Measurements from ENCODE around the gene HEMGN. TPM values are rescaled to one million over a fixed set of nuclear protein-coding genes. Genes with fewer than 3 reads are reported as not detected.

HEMGN gene
- total RNA-seq, 1 experiment from 2014 or later = not detected

DNA sequence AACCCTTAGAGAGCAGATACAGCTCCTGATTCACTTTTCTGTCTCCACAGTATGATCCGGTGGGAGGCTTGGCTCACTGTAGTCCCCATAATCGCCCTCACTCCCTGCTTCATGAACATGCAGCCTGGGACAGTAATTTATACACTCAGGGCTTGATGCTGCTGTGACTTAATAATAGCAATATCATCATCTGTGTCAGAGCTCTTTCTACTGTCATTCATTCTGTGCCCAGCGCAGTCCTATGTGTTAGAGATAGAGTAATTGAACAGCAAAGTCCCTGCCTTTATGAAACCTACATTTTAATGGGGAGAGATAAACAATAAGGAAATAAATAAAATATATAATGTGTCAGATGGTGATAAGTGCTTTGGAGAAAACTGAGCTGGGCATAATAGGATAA is 2.8 kb upstream of the HEMGN start:
- Histone ChIP-seq H3K4me3 (ENCODE audit: low read depth, low read length) (no peak overlapping the region), H3K27me3 (replicated peaks; ENCODE audit: control insufficient read depth, insufficient read depth, low read length) (no peaks in the 10 kb centered on the region), H3K36me3 (ENCODE audit: control insufficient read depth, insufficient read depth, low read length) (no peaks in the 10 kb centered on the region), H3K4me1 (no peaks in the 10 kb centered on the region), H3K9me3 (no peaks in the 10 kb centered on the region)
- TF ChIP-seq, protein P1, sequence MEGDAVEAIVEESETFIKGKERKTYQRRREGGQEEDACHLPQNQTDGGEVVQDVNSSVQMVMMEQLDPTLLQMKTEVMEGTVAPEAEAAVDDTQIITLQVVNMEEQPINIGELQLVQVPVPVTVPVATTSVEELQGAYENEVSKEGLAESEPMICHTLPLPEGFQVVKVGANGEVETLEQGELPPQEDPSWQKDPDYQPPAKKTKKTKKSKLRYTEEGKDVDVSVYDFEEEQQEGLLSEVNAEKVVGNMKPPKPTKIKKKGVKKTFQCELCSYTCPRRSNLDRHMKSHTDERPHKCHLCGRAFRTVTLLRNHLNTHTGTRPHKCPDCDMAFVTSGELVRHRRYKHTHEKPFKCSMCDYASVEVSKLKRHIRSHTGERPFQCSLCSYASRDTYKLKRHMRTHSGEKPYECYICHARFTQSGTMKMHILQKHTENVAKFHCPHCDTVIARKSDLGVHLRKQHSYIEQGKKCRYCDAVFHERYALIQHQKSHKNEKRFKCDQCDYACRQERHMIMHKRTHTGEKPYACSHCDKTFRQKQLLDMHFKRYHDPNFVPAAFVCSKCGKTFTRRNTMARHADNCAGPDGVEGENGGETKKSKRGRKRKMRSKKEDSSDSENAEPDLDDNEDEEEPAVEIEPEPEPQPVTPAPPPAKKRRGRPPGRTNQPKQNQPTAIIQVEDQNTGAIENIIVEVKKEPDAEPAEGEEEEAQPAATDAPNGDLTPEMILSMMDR (IDR thresholded peaks at IDR 0.05; ENCODE audit: insufficient read depth in 1 of 2, low read depth in 1 of 2, low read length in 1 of 2, severe bottlenecking in 1 of 2, unreplicated experiment in 1 of 2) = no peak
- peaks cover 15% of the 10 kb centered on the region for H3K27me3 Mint-ChIP-seq (ENCODE audit: insufficient read depth, unreplicated experiment)
- no TSS peak for BruUV-seq (replicated peaks)
- ChIA-PET CTCF (no interaction called here), POLR2A (no interaction called here)
- DNase-seq = no peak
- no peaks in the 10 kb centered on the region for H3K4me1 Mint-ChIP-seq (ENCODE audit: low read depth, unreplicated experiment)
- H3K27ac Mint-ChIP-seq (ENCODE audit: unreplicated experiment) = no peak overlapping the region
- H3K9me3 Mint-ChIP-seq (ENCODE audit: unreplicated experiment) = no peaks in the 10 kb centered on the region
- H3K36me3 Mint-ChIP-seq (ENCODE audit: insufficient read depth, unreplicated experiment) = no peaks in the 10 kb centered on the region
- H3K4me3 Mint-ChIP-seq (ENCODE audit: unreplicated experiment) = no peak overlapping the region
- intact Hi-C loops (cut with micrococcal nuclease; ENCODE audit: unreplicated experiment) = no loop called here

DNA sequence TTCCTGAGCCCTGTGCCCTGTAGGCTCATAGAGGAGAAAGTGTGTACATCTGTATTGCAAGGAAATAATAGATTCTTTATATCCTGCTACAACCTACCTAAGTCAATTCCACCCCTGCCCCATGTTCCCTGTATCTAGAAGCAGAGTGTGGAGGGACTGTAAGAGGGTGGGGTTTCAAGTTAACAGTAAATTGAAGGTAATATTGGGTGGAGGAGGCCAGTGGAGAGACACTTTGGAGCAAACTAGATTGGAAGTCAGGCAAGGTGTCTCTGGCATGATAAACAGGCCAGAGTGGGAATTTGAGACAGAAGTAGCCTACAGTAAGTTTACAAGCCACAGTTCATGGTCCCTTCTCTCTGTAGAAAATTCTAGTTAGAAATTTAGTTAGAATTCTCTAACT is 2.3 kb upstream of the HEMGN start:
- TF ChIP-seq, protein P1 (IDR thresholded peaks at IDR 0.05; ENCODE audit: insufficient read depth in 1 of 2, low read depth in 1 of 2, low read length in 1 of 2, severe bottlenecking in 1 of 2, unreplicated experiment in 1 of 2) = no peak
- H3K4me1 Mint-ChIP-seq (ENCODE audit: low read depth, unreplicated experiment) = no peaks in the 10 kb centered on the region
- ChIA-PET POLR2A (no interaction called here), CTCF (no interaction called here)
- Histone ChIP-seq H3K9me3 (no peaks in the 10 kb centered on the region), H3K4me3 (ENCODE audit: low read depth, low read length) (no peak overlapping the region), H3K4me1 (no peaks in the 10 kb centered on the region), H3K36me3 (ENCODE audit: control insufficient read depth, insufficient read depth, low read length) (no peaks in the 10 kb centered on the region), H3K27me3 (replicated peaks; ENCODE audit: control insufficient read depth, insufficient read depth, low read length) (no peaks in the 10 kb centered on the region)
- H3K27me3 Mint-ChIP-seq (ENCODE audit: insufficient read depth, unreplicated experiment) = peaks cover 15% of the 10 kb centered on the region
- H3K4me3 Mint-ChIP-seq (ENCODE audit: unreplicated experiment) = no peak overlapping the region
- BruUV-seq (replicated peaks) = no TSS peak
- H3K9me3 Mint-ChIP-seq (ENCODE audit: unreplicated experiment) = no peaks in the 10 kb centered on the region
- DNase-seq = no peak
- H3K27ac Mint-ChIP-seq (ENCODE audit: unreplicated experiment) = no peak overlapping the region
- intact Hi-C loops (cut with micrococcal nuclease; ENCODE audit: unreplicated experiment) = no loop called here
- no peaks in the 10 kb centered on the region for H3K36me3 Mint-ChIP-seq (ENCODE audit: insufficient read depth, unreplicated experiment)

- intact Hi-C loops (cut with micrococcal nuclease; ENCODE audit: unreplicated experiment) = no loop called here
- POLR2A ChIA-PET = interaction anchor here (0.6 kb wide), 2 partner anchors 15 kb away, joined by 3 read pairs; partner anchors contain the start of gene TRMO
- Mint-ChIP-seq H3K9me3 (ENCODE audit: unreplicated experiment) (no peaks in the 10 kb centered on the region), H3K4me3 (ENCODE audit: unreplicated experiment) (no peak overlapping the region), H3K27ac (ENCODE audit: unreplicated experiment) (no peak overlapping the region), H3K36me3 (ENCODE audit: insufficient read depth, unreplicated experiment) (no peaks in the 10 kb centered on the region), H3K4me1 (ENCODE audit: low read depth, unreplicated experiment) (no peaks in the 10 kb centered on the region), H3K27me3 (ENCODE audit: insufficient read depth, unreplicated experiment) (peaks cover 18% of the 10 kb centered on the region)
- TF ChIP-seq, protein P1 (IDR thresholded peaks at IDR 0.05; ENCODE audit: insufficient read depth in 1 of 2, low read depth in 1 of 2, low read length in 1 of 2, severe bottlenecking in 1 of 2, unreplicated experiment in 1 of 2) = no peak
- CTCF ChIA-PET = no interaction called here
- Histone ChIP-seq H3K4me1 (no peaks in the 10 kb centered on the region), H3K9me3 (no peaks in the 10 kb centered on the region), H3K27me3 (replicated peaks; ENCODE audit: control insufficient read depth, insufficient read depth, low read length) (no peaks in the 10 kb centered on the region), H3K36me3 (ENCODE audit: control insufficient read depth, insufficient read depth, low read length) (no peaks in the 10 kb centered on the region), H3K4me3 (ENCODE audit: low read depth, low read length) (no peak overlapping the region)
- DNase-seq = no peak
- no TSS peak for BruUV-seq (replicated peaks)
Observed at GRCh38 chr9:97936998-97937397, 974 bp downstream of the HEMGN start.

Data from Caco-2 (cell line).